Measurements from ENCODE around the gene KCNG4. TPM values are rescaled to one million over a fixed set of nuclear protein-coding genes. Genes with fewer than 3 reads are reported as not detected.

The KCNG4 gene
- total and polyA plus RNA-seq, 2 donors (not counting 3 experiments of a cell fraction or from before 2014, with no cell fraction given): not detected

GRCh38 chr16:84196101-84196500 lies 43.7 kb downstream of the KCNG4 start:
- DNase-seq (ENCODE audit: low read depth, low spot score) (no peak), FAIRE-seq (no peak)
- Histone ChIP-seq H3K4me2 (ENCODE audit: insufficient read depth, low read length) (no peak overlapping the region), H2AFZ (ENCODE audit: low read depth, low read length) (no peak overlapping the region), H3K9me1 (replicated peaks; ENCODE audit: control insufficient read depth, extremely low read depth, insufficient read depth, low read length) (no peaks in the 10 kb centered on the region), H3K9ac (replicated peaks; ENCODE audit: extremely low read depth, insufficient read depth, low read length) (no peak overlapping the region), H3K27me3 (ENCODE audit: control insufficient read depth in 2 of 2, insufficient read depth in 2 of 2, low read length in 2 of 2) (no peaks in the 10 kb centered on the region), H3K4me3 (replicated peaks in 1 of 3; ENCODE audit: insufficient read depth in 1 of 3, low read depth in 1 of 3, low read length in 3 of 3) (no peak overlapping the region), H3K9me3 (replicated peaks; ENCODE audit: control insufficient read depth, insufficient read depth, low read length) (no peaks in the 10 kb centered on the region), H4K20me1 (replicated peaks; ENCODE audit: control insufficient read depth, extremely low read depth, insufficient read depth, low read length) (no peaks in the 10 kb centered on the region), H3K27ac (ENCODE audit: insufficient read depth, low read depth, low read length) (no peak overlapping the region), H3K4me1 (ENCODE audit: control insufficient read depth, extremely low read depth, insufficient read depth, low read length) (no peaks in the 10 kb centered on the region), H3K79me2 (ENCODE audit: control insufficient read depth, insufficient read depth, low read length) (no peaks in the 10 kb centered on the region), H3K36me3 (ENCODE audit: control insufficient read depth in 2 of 2, extremely low read depth in 1 of 2, insufficient read depth in 2 of 2, low read length in 2 of 2) (no peaks in the 10 kb centered on the region)
- intact Hi-C loops (cut with micrococcal nuclease): no loop called here
- dilution Hi-C loops (cut with MboI; ENCODE audit: extremely low pct_ligation_motif_present, low sequenced_read_pairs): no loop called here
- TF ChIP-seq POLR2AphosphoS5 (IDR thresholded peaks at IDR 0.05; ENCODE audit: insufficient read depth, low read depth, low read length) (no peak), EZH2 (IDR thresholded peaks at IDR 0.05; ENCODE audit: borderline replicate concordance, low read depth, low read length, severe bottlenecking) (no peak), MYC (IDR thresholded peaks at IDR 0.05; ENCODE audit: low read depth, low read length) (no peak), FOS (IDR thresholded peaks at IDR 0.05; ENCODE audit: borderline replicate concordance, insufficient read depth, low read length) (no peak), MAX (IDR thresholded peaks at IDR 0.05; ENCODE audit: insufficient read depth, insufficient read length) (no peak), JUN (IDR thresholded peaks at IDR 0.05; ENCODE audit: borderline replicate concordance, insufficient read depth, insufficient read length, low read depth) (no peak), GATA2 (IDR thresholded peaks at IDR 0.05; ENCODE audit: insufficient read depth, insufficient read length, low read depth, low read length) (no peak), CTCF (IDR thresholded peaks at IDR 0.05; ENCODE audit: extremely low read depth in 1 of 2, insufficient read depth in 1 of 2, low read depth in 1 of 2, low read length in 2 of 2) (no peak), POLR2A (IDR thresholded peaks at IDR 0.05; ENCODE audit: low read depth, low read length) (no peak)
- no TSS peak for BruUV-seq (replicated peaks)
- ChIA-PET POLR2A (no interaction called here), CTCF (interaction anchor here (2.0 kb wide), 1 partner anchor 9 kb away, joined by 7 read pairs; the partner anchor contains the start of gene TAF1C)
